Measurements from ENCODE around the gene SDHAF3. TPM values are rescaled to one million over a fixed set of nuclear protein-coding genes. Genes with fewer than 3 reads are reported as not detected.

SDHAF3 gene
- 2.2 and 11.0 TPM in 2 replicates for total RNA-seq

DNA sequence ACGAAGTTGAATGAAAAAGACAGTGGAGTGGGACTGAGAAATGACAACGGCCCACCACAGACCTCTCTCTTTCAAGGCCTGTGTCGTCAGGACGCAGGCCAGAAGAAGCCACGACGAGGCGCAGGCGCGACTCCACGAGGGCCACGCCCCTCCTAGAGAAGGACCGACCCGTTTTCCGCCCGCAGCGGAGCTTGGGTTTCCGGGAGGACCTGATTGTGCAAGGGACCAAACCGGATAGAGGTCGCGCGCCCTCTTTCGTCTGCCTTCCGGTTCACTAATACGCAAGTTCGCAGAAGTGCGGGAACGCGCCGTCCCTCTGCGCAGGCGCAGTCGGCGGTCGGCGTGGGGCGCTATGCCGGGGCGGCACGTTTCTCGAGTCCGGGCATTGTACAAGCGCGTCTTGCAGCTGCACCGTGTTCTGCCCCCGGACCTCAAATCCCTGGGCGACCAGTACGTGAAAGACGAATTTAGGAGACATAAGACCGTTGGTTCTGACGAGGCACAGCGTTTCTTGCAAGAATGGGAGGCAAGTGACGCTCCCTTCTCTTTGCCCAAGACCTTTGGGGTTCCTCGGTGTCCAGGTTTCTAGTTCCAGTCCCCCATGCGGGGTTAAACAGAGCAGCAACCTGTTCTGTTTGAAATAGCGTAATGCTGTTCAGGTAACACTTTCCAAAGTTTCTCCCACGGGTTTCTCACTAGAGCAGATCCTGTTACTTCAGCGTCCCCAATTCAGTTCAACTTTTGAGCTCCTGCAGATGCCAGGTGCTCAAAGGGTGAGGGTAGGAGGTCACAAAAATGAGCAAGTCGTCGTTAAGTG lies at the start of gene SDHAF3:
Gene SDHAF3, plus strand, starts transcription at position 327 of the 817 bp plus-strand sequence. Its CDS starts 26 bp downstream, at position 353.

Other genes with a start within 250 kb of the SDHAF3 start
- gene DLX6, start 112.1 kb upstream of the SDHAF3 start, total RNA-seq, result not detected in 2 replicates
- not detected in 2 replicates for gene DLX5, start 92.9 kb upstream of the SDHAF3 start, total RNA-seq

Data from placental pericyte (primary cell).